Erythroblast (primary cell): ENCODE data around the gene PHKA2.

ENCODE experiments used
- GATA1 ChIP-seq: IDR thresholded peaks from 2 replicates; pipeline ENCODE4 v1.6.1; 2011; ENCODE audit warnings: low read depth, mild to moderate bottlenecking, control low read depth, low read length, moderate library complexity
- POLR2A ChIP-seq: IDR thresholded peaks from 2 replicates; pipeline ENCODE4 v1.6.1; 2011; ENCODE audit warnings: mild to moderate bottlenecking, low read length

DNA sequence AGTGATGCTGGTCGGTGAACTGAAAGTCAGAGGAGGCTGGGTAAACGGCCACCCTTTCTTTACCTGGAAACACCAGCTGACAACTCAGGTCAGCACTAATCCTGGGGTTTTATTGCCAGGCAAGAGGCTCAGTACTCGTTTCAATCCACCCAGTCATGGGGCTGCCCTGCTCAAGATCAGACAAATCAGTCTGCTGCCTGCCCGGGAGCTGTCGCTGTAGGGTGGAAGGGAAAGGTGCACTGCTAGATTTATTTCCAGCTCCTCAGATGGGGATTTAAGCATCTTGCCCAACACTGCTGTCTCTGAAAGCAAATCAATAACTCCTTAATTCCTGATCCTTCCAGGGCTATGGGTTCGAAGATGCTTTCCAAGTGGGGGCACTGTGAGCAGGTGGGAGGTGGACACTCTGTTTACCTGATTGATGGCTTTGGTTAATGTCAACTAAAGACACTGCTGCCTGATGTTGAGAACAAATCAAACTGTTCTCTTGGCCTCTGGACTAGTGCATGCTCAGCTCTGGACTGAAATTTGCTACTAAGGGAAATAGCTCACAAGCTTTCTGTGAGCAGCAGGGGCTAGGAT, 59.3 kb downstream of the PHKA2 start:
- TF ChIP-seq POLR2A (no peak), GATA1 (no peak)
